ENCODE measurements around the gene PLEKHD1. TPM values are rescaled to one million over a fixed set of nuclear protein-coding genes. Genes with fewer than 3 reads are reported as not detected.

Gene PLEKHD1
- total RNA-seq, 1 experiment from 2014 or later, result 1.2 TPM

Other genes starting within 250 kb of the PLEKHD1 start
- 0.32 TPM for gene GALNT16, start 224.6 kb upstream of the PLEKHD1 start, total RNA-seq (2021; ENCODE audit: unreplicated experiment)
- 352 TPM for gene ERH, start 86.4 kb upstream of the PLEKHD1 start, total RNA-seq (2021; ENCODE audit: unreplicated experiment)
- 80.2 TPM for gene SLC39A9, start 86.0 kb upstream of the PLEKHD1 start, total RNA-seq (2021; ENCODE audit: unreplicated experiment)
- not detected for gene CCDC177, start 90.1 kb downstream of the PLEKHD1 start, total RNA-seq (2021; ENCODE audit: unreplicated experiment)
- gene SUSD6, start 126.9 kb downstream of the PLEKHD1 start, total RNA-seq (2021; ENCODE audit: unreplicated experiment), result 6.4 TPM

Data from HCT116 (cell line).